ENCODE measurements around the gene ERN1.

ERN1 gene

DNA sequence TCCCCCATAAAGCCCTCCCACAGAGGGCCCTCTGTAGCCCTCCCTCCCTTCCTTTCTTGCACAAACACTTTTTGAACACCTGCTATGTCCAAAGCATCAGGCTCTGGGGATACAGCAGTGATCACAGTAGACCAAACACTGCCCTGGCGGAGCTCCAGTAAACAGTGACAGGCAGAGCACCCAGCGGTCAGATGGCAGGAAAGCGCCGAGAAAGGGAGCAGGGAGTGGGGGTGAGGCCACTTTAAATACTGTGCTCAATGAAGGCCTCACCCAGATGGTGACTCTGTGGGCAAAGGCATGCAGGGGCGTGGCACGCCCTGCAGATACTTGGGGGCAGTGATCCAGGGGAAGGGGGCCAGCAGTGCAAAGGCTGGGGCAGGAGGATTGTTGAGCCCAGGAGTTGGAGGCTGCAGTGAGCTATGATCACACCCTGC is 124.2 kb downstream of the ERN1 start:
- in situ Hi-C loops (cut with HindIII; ENCODE audit: low sequenced_read_pairs), result no loop called here
- TF ChIP-seq, protein P1, sequence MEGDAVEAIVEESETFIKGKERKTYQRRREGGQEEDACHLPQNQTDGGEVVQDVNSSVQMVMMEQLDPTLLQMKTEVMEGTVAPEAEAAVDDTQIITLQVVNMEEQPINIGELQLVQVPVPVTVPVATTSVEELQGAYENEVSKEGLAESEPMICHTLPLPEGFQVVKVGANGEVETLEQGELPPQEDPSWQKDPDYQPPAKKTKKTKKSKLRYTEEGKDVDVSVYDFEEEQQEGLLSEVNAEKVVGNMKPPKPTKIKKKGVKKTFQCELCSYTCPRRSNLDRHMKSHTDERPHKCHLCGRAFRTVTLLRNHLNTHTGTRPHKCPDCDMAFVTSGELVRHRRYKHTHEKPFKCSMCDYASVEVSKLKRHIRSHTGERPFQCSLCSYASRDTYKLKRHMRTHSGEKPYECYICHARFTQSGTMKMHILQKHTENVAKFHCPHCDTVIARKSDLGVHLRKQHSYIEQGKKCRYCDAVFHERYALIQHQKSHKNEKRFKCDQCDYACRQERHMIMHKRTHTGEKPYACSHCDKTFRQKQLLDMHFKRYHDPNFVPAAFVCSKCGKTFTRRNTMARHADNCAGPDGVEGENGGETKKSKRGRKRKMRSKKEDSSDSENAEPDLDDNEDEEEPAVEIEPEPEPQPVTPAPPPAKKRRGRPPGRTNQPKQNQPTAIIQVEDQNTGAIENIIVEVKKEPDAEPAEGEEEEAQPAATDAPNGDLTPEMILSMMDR (IDR thresholded peaks at IDR 0.05; ENCODE audit: low read depth, low read length, missing control alignments), result no peak
- no peak overlapping the region for H3K4me3 ChIP-seq (ENCODE audit: low read depth, low read length)
- no peak for DNase-seq (ENCODE audit: low read depth)

GRCh38 chr17:64004903-64005733 is 124.8 kb downstream of the ERN1 start:
- in situ Hi-C loops (cut with HindIII; ENCODE audit: low sequenced_read_pairs), result no loop called here
- DNase-seq (ENCODE audit: low read depth), result no peak
- H3K4me3 ChIP-seq (ENCODE audit: low read depth, low read length), result no peak overlapping the region
- TF ChIP-seq, protein P1 (IDR thresholded peaks at IDR 0.05; ENCODE audit: low read depth, low read length, missing control alignments), result no peak

- H3K4me3 ChIP-seq (ENCODE audit: low read depth, low read length), result no peak overlapping the region
- in situ Hi-C loops (cut with HindIII; ENCODE audit: low sequenced_read_pairs), result no loop called here
- TF ChIP-seq, protein P1 (IDR thresholded peaks at IDR 0.05; ENCODE audit: low read depth, low read length, missing control alignments), result no peak
- DNase-seq (ENCODE audit: low read depth), result no peak
These were observed 125.7 kb downstream of the ERN1 start for GRCh38 chr17:64004218-64004770.

- TF ChIP-seq, protein P1 (IDR thresholded peaks at IDR 0.05; ENCODE audit: low read depth, low read length, missing control alignments), result no peak
- no peak overlapping the region for H3K4me3 ChIP-seq (ENCODE audit: low read depth, low read length)
- DNase-seq (ENCODE audit: low read depth), result no peak
- in situ Hi-C loops (cut with HindIII; ENCODE audit: low sequenced_read_pairs), result no loop called here
These were observed 126.3 kb downstream of the ERN1 start for GRCh38 chr17:64003526-64004121.

DNA sequence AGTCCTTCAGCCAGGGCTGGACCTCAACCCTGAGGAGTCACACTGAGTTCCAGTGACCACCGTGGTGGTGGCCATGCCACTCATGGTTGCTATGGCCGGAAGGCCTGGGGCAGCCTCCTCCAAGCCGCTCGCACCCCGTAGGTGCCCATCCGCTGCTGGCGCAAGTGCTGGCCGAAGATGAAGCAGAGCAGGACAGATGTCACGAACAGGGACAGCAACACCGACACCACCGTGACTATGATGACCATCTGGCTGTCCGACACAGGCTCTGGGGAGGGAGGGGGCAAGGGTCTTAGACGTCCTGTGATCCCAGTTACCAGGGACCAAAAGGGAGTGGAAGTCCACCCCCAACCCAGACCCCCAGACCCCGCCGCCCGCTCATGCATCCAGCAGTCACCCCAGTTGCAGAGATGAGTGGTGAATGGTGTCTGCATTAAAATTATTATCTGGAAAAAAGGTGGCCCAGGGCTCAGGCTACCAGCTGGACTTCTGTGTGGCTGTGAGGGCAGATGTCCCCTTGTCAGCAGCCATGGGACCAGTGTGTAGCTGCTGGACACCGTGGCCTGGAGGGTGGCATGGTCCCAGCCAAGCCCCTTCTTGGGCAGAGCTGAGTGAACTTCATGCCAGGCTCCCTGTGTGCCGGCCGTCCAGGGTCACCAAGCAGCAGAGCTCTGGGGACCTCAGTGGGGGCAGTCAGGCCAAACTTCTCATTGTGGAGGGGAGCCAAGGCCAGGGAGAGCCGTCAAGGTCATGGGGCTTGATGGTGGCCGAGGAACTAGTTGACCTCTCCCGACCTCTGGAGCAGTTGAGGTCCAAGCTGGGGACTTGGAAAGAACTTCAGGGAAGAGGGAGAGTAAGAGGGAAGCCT is 127.1 kb downstream of the ERN1 start:
- TF ChIP-seq, protein P1 (IDR thresholded peaks at IDR 0.05; ENCODE audit: low read depth, low read length, missing control alignments), result no peak
- in situ Hi-C loops (cut with HindIII; ENCODE audit: low sequenced_read_pairs), result no loop called here
- no peak overlapping the region for H3K4me3 ChIP-seq (ENCODE audit: low read depth, low read length)
- DNase-seq (ENCODE audit: low read depth), result no peak
